SK-N-SH treated with all-trans-retinoic acid at 6 μM for 48 hours (cell line): Measurements from ENCODE around the gene CPA4.

Source experiments
- ARNTL ChIP-seq: fragments of 450-650 bp; formaldehyde crosslinking; IDR thresholded peaks from 2 replicates; pipeline ENCODE4 v1.5.0; 2020; ENCODE audit warnings: low read depth, mild to moderate bottlenecking, moderate library complexity, borderline replicate concordance
- CREB5 ChIP-seq: fragments of 250-450 bp; sonication (Bioruptor Pico); IDR thresholded peaks from 2 replicates; pipeline ENCODE4 v1.5.1; 2020; ENCODE audit warnings: low read depth, mild to moderate bottlenecking, moderate library complexity
- CSDC2 ChIP-seq: fragments of 250-450 bp; sonication (Bioruptor Pico); IDR thresholded peaks from 2 replicates; pipeline ENCODE4 v1.5.0; 2020; ENCODE audit warnings: mild to moderate bottlenecking, moderate library complexity
- GLIS3 ChIP-seq: fragments of 250-450 bp; sonication (Bioruptor Pico); IDR thresholded peaks from 2 replicates; pipeline ENCODE4 v1.5.0; 2020; ENCODE audit warnings: mild to moderate bottlenecking, moderate library complexity
- PATZ1 ChIP-seq: fragments of 250-450 bp; sonication (Bioruptor Pico); IDR thresholded peaks from 2 replicates; pipeline ENCODE4 v1.8.0; 2020; ENCODE audit warnings: mild to moderate bottlenecking, moderate library complexity, borderline replicate concordance
- POU6F1 ChIP-seq: fragments of 250-450 bp; sonication (Bioruptor Pico); IDR thresholded peaks from 2 replicates; pipeline ENCODE4 v1.8.0; 2021; ENCODE audit warnings: low read depth, mild to moderate bottlenecking, moderate library complexity, borderline replicate concordance
- PPARA ChIP-seq: fragments of 250-450 bp; sonication (Bioruptor Pico); IDR thresholded peaks from 2 replicates; pipeline ENCODE4 v1.5.0; 2020; ENCODE audit warnings: mild to moderate bottlenecking, borderline replicate concordance
- SNAI2 ChIP-seq: fragments of 250-450 bp; sonication (Bioruptor Pico); IDR thresholded peaks from 2 replicates; pipeline ENCODE4 v1.5.0; 2020; ENCODE audit warnings: mild to moderate bottlenecking, moderate library complexity
- TCF4 ChIP-seq: fragments of 250-450 bp; sonication (Bioruptor Pico); IDR thresholded peaks from 2 replicates; pipeline ENCODE4 v1.8.0; 2021; ENCODE audit warnings: mild to moderate bottlenecking, moderate library complexity, borderline replicate concordance
- TOX ChIP-seq: fragments of 250-450 bp; sonication (Bioruptor Pico); IDR thresholded peaks from 2 replicates; pipeline ENCODE4 v1.8.0; 2021; ENCODE audit warnings: mild to moderate bottlenecking, moderate library complexity, borderline replicate concordance
- TSHZ2 ChIP-seq: fragments of 250-450 bp; sonication (Bioruptor Pico); IDR thresholded peaks from 2 replicates; pipeline ENCODE4 v1.5.0; 2020; ENCODE audit warnings: mild to moderate bottlenecking, moderate library complexity
- ZFP3 ChIP-seq: fragments of 250-450 bp; sonication (Bioruptor Pico); IDR thresholded peaks from 2 replicates; pipeline ENCODE4 v1.5.0; 2020; ENCODE audit warnings: mild to moderate bottlenecking, moderate library complexity
- ZFP30 ChIP-seq: fragments of 450-650 bp; formaldehyde crosslinking; IDR thresholded peaks from 2 replicates; pipeline ENCODE4 v1.5.0; 2022; ENCODE audit warnings: mild to moderate bottlenecking, moderate library complexity
- ZNF8 ChIP-seq: fragments of 450-650 bp; formaldehyde crosslinking; IDR thresholded peaks from 2 replicates; pipeline ENCODE4 v1.5.0; 2020; ENCODE audit warnings: mild to moderate bottlenecking, moderate library complexity

- TF ChIP-seq PPARA (CRISPR knock-in tag), result no peak
- TF ChIP-seq CSDC2, result no peak
- TF ChIP-seq ARNTL (CRISPR knock-in tag), result no peak
- no peak for TF ChIP-seq ZFP30 (CRISPR knock-in tag)
- no peak for TF ChIP-seq ZNF8
- no peak for TF ChIP-seq TSHZ2 (CRISPR knock-in tag)
- TF ChIP-seq CREB5 (CRISPR knock-in tag), result no peak
- TF ChIP-seq SNAI2, result no peak
- no peak for TF ChIP-seq PATZ1 (CRISPR knock-in tag)
- no peak for TF ChIP-seq POU6F1 (CRISPR knock-in tag)
- TF ChIP-seq TCF4 (CRISPR knock-in tag), result no peak
- no peak for TF ChIP-seq GLIS3 (CRISPR knock-in tag)
- no peak for TF ChIP-seq TOX (CRISPR knock-in tag)
- TF ChIP-seq ZFP3 (CRISPR knock-in tag), result no peak
Measured at GRCh38 chr7:130344271-130344866, 51.4 kb downstream of the CPA4 start, which contains the start of gene CPA5.
